ENCODE data around the gene USP2.
"Not testable (repeated sequence)": the region's sequence is repeated elsewhere in the genome, so short reads cannot be mapped to it uniquely, and the experiment has no call there.

Gene USP2

GRCh38 chr11:119412072-119412471 is 30.6 kb upstream of the USP2 start:
- no peak for DNase-seq

GRCh38 chr11:119410501-119410900 is 29.0 kb upstream of the USP2 start:
- no peak for DNase-seq

GRCh38 chr11:119409731-119410130 is 28.2 kb upstream of the USP2 start:
- DNase-seq = no peak

GRCh38 chr11:119406005-119406404 is 24.5 kb upstream of the USP2 start:
- no peak for DNase-seq

- not testable (repeated sequence) for DNase-seq
Measured at GRCh38 chr11:119405448-119405847, 24.0 kb upstream of the USP2 start.

GRCh38 chr11:119404872-119405271 is 23.4 kb upstream of the USP2 start:
- DNase-seq = no peak

- peak; percentile 51 for DNase-seq
Measured at GRCh38 chr11:119403021-119403420, 21.5 kb upstream of the USP2 start.

- no peak for DNase-seq
Measured at GRCh38 chr11:119402470-119402869, 21.0 kb upstream of the USP2 start.

GRCh38 chr11:119400860-119401259 is 19.4 kb upstream of the USP2 start:
- DNase-seq = no peak

GRCh38 chr11:119397740-119398139 is 16.2 kb upstream of the USP2 start:
- DNase-seq = no peak

GRCh38 chr11:119396835-119397234 is 15.3 kb upstream of the USP2 start:
- no peak for DNase-seq

GRCh38 chr11:119391275-119391674 is 9.8 kb upstream of the USP2 start:
- no peak for DNase-seq

- no peak for DNase-seq
Measured at GRCh38 chr11:119389611-119390254, 8.2 kb upstream of the USP2 start.

- no peak for DNase-seq
Measured at GRCh38 chr11:119388103-119388502, 6.6 kb upstream of the USP2 start.

GRCh38 chr11:119384332-119384731 is 2.8 kb upstream of the USP2 start:
- no peak for DNase-seq

GRCh38 chr11:119382513-119382912 is 1.0 kb upstream of the USP2 start:
- not testable (repeated sequence) for DNase-seq

- DNase-seq = no peak
Measured at GRCh38 chr11:119382101-119382500, 611 bp upstream of the USP2 start.

- DNase-seq = no peak
Measured at GRCh38 chr11:119380827-119381180, 686 bp downstream of the USP2 start.

GRCh38 chr11:119380160-119380826 is 1.2 kb downstream of the USP2 start:
- DNase-seq = no peak

GRCh38 chr11:119378851-119379465 is 2.5 kb downstream of the USP2 start:
- DNase-seq = no peak

GRCh38 chr11:119377961-119378667 is 3.4 kb downstream of the USP2 start:
- no peak for DNase-seq

GRCh38 chr11:119377112-119377901 is 4.2 kb downstream of the USP2 start:
- no peak for DNase-seq
